NK-92 treated with Interleukin-12 subunit alpha and Interleukin-12 subunit beta, amount 100 ng/mL, for 24 hours (cell line): ENCODE measurements around the gene PPP1R18.
"Not testable (repeated sequence)": the region's sequence is repeated elsewhere in the genome, so short reads cannot be mapped to it uniquely, and the experiment has no call there.

Experiments used
- DNase-seq: peaks from one replicate; lab custom pipeline; 2025; lab: John Stamatoyannopoulos, UW

Gene PPP1R18, protein sequence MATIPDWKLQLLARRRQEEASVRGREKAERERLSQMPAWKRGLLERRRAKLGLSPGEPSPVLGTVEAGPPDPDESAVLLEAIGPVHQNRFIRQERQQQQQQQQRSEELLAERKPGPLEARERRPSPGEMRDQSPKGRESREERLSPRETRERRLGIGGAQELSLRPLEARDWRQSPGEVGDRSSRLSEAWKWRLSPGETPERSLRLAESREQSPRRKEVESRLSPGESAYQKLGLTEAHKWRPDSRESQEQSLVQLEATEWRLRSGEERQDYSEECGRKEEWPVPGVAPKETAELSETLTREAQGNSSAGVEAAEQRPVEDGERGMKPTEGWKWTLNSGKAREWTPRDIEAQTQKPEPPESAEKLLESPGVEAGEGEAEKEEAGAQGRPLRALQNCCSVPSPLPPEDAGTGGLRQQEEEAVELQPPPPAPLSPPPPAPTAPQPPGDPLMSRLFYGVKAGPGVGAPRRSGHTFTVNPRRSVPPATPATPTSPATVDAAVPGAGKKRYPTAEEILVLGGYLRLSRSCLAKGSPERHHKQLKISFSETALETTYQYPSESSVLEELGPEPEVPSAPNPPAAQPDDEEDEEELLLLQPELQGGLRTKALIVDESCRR

DNA sequence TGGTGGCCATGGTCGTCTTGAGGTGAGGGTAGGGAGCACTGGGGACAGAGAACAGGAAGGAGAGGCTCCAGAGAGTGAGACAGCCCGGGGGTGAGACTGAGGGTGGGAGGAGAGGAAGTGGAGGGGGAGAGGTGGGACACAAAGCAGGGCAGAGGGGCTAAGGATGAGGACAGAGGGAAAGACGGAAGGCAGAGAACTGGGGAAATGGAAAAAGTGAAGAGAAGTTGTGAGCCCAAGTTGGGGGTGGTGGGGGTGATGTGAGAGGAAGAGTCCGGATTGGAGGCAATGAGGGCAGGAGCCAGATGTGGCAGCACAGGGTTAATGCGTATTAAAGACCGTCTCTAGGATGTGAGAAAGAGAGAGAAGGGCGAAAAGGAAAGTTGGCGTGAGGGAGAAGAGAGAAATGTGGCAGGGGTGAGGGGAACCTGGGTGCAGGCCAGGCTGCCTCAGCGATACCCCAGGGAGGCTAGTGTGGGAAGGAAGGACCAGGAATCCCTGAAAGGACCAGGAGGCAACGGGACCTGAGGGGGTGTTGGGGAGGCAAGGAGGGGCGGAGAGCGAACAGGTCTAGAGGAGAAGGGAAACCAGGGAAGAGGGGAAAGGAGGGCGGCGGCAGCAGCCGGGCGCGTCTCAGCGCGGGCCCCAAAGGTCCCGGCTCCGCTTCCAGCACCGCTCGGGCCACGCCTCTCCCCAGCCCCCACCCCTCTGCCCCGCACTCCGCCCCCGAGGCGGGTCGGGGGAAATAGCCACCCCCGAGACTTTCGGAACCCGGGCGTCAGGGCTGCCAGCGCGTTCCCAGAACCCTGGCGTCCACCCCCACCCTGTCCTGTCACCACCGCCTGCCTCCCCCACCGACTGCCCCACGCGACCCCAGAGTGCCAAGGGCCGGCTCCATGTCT is at the start of gene PPP1R18:
Gene PPP1R18, minus strand, starts transcription at position 637 of the 899 bp plus-strand sequence. Its CDS starts 627 bp downstream, at position 10.
- peak; percentile 64 for DNase-seq

DNA sequence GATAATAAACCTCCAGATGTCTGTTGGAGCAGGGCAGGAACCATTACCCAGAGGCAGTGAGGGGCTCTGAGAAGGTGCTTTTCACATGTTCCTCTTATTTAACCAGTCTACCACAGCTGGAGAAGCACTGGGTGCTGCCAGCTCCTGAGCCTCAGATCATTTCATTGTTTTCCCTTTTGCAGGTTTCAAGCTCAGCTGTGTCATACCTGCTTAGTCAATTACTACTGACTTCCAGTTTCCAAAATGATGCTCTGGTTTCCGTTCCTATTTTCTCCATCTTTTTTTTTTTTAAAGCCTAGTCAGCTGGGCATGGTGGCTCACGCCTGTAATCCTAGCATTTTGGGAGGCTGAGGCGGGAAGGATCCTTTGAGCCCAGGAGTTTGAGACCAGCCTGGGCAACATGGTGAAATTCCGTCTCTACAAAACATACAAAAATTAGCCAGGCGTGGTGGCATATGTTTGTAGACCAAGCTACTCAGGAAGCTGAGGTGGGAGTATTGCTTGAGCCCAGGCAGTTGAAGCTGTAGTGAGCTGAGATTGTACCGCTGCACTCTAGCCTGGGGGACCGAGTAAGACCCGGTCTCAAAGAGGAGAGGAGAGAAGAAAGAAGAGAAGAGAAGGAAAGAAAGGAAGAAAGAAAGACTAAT is 49.3 kb upstream of the PPP1R18 start:
- DNase-seq: no peak

DNA sequence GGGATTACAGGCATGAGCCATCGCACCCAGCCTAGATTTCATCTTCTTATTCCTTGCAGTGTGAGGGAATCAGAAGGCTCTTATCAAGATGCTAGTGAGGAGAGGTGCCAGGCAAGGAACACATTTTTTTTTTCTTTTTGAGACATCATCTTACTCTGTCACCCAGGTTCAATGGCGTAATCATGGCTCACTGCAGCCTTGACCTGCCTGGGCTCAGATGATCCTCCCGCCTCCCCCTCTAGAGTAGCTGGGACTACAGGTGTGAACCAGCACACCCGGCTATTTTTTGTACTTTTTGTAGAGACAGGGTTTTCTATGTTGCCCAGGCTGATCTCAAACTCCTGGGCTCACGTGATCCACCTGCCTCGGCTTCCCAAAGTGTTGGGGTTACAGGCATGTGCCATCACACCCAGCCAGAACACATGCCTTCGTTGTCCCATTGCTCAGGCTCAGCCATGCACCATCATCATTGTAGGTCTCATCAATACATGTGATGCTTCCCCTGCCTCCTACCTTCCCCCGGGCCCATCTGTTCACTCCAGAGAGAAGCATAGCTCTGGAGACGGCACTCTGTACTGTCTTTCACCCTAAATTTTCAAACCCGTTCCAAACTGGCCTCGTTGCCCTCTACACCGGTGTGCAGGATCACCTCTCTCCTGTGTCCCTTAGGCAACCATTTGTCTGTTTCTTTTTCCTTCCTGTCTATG is 45.9 kb upstream of the PPP1R18 start:
- no peak for DNase-seq

DNA sequence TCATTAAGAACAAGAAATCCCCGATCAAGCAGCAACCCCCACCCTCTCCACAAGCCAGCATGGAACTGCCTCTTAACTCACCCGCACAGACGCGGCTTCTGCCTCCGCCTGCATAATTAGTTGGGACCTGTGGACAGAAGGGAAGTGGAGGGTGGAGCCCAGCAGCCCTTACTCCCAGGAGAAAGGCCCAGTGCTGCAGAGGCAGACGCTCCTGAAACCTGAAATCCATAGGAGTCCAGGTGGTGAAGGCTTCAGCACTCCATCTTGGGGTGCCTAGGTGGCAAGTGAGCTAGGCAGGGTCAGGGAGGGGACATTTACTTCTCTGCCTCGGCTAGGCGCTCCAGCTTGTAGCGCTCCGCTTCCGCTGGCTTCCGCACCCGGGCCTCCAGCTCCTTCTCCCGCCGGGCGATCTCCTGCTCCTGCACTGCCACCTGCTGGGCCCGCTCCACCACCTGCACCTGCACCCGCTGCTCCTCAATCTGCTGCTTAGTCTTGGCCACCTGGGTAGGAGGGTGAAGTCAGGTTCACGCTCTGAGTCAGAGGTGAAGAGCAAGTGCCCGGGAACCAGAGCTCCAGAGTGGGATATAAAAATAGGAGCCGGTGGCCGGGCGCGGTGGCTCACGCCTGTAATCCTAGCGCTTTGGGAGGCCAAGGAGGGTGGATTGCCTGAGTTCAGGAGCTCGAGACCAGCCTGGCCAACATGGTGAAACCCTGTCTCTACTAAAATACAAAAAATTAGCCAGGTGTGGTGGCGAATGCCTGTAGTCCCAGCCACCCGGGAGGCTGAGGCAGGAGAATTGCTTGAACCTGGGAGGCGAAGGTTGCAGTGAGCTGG is 44.4 kb upstream of the PPP1R18 start:
- no peak for DNase-seq

DNA sequence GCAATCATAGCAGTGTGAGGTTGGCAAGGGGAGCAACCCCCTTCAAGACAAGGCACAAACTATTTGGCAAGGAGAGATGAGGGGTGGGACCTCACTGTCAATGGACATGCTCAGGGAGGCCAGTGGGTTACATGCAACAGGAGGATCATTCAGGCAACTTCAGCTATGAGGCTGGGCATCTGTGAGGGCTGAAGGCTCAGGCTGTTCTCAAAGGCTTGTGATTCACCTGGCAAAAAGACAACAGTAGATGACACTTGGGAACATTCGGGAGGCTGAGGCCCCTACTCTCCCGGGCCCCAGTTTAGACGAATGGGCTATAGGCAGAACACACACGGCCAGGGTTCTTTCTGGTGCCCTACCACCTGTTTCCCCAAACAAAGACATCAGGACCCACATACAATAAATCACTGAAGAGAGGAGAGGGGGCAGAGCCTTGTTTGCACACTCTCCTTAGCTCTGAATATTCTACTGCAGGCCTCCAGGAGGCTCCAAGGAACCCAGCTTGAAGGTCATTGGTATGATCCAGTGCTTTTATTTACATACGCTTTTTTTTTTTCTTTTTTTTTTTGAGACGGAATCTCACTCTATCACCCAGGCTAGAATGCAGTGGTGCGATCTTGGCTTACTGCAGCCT is 41.6 kb upstream of the PPP1R18 start:
- no peak for DNase-seq

DNA sequence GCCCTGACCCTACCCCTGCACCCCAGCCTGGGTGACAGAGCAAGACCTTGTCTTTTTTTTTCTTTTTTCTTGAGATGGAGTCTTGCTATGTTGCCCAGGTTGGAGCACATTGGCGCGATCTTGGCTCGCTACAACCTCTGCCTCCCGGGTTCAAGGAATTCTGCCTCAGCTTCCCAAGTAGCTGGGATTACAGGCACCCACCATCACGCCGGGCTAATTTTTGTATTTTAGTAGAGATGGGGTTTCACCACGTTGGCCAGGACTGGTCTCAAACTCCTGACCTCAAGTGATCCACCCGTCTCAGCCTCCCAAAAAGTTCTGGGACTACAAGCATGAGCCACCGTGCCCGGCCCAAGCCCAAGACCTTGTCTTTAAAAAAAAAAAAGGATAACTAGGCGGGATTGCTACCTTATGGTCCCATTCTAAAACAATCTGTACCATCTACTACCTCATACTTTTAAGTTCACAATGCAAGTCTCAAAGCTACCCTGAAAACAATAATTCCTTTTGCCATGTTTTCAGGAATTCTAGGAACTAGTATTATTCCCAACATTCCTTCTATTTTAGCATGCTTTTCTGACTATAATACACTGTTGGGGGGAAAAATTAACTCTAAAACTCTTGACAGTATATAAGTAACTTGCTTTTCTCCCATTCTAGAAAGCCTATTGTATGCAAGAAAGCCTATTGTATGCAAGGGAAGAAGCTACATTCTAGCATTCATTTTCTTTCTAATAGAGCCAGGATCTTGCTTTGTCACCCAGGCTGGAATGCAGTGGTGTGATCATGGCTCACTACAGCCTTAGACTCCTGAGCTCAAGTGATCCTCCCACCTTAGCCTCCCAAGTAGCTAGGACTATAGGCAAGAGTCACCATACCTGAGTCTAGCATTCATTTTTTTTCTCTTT is 40.3 kb upstream of the PPP1R18 start:
- DNase-seq: no peak

DNA sequence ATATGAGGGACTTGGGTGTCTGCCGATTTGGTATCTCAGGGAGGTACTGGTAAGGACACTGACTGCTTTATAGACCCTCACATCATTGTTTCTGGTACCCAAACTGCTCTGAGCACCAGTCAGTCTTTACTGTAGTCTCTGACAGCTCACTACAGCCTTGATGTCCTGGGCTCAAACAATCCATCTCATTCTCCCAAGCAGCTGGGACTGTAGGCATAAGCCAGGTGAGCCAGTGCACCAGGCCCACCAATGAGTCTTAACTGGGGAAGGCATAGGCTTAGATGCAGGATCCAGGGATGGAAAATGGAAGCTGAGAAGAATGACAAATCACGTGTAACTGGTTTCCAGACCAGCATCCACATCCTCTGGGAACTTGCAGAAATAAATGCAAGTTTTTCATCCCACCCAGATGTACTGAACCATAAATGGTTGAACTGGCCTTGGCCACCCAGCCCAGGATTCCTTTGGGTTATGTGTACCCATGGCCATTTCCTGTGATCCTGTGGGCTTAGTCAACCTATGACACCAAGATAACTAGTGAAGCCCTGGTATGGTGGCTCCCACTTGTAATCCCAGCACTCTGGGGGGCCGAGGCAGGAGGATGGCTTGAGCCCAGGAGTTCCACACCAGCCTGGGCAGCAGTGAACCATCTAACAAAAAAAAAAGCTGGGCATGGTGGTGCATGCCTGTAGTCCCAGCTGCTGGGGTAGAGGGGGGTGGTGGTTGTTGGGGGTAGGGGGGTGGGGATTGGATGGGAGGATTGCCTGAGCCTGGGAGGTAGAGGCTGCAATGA is 39.5 kb upstream of the PPP1R18 start:
- no peak for DNase-seq

DNA sequence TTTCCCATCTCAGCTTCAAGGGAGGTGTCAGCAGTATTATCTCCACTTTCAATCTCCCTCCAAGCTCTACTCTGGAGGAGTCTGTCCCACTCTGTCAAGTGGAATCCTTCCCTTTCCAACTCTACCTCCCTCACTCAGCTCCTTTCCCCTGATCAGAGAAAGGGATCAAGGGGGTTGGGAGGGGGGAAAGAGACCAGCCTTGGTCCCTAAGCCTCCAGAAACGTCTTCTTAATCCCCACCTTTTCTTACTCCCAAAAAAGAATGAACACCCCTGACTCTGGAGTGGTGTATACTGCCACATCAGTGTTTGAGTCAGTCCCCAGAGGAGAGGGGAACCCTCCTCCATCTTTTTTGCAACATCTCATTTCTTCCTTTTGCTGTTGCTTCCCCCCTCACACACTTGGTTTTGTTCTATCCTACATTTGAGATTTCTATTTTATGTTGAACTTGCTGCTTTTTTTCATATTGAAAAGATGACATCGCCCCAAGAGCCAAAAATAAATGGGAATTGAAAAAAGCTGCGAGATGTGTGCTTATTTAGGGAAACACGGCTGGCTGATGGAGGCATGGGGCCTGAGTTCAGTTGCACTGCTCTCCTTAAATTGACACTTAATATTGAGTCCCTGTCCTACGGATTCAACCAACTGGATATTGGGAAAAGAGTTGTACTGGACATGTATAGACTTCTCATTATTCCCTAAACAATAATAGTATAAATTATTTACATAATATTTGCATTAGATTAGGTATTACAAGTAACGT is 38.6 kb upstream of the PPP1R18 start:
- DNase-seq: no peak

DNA sequence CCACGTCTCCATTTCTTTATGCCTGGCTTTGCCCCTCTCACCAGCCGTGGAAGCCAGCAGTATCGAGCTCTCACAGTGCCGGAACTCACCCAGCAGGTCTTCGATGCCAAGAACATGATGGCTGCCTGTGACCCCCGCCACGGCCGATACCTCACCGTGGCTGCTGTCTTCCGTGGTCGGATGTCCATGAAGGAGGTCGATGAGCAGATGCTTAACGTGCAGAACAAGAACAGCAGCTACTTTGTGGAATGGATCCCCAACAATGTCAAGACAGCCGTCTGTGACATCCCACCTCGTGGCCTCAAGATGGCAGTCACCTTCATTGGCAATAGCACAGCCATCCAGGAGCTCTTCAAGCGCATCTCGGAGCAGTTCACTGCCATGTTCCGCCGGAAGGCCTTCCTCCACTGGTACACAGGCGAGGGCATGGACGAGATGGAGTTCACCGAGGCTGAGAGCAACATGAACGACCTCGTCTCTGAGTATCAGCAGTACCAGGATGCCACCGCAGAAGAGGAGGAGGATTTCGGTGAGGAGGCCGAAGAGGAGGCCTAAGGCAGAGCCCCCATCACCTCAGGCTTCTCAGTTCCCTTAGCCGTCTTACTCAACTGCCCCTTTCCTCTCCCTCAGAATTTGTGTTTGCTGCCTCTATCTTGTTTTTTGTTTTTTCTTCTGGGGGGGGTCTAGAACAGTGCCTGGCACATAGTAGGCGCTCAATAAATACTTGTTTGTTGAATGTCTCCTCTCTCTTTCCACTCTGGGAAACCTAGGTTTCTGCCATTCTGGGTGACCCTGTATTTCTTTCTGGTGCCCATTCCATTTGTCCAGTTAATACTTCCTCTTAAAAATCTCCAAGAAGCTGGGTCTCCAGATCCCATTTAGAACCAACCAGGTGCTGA is 37.6 kb upstream of the PPP1R18 start:
- not testable (repeated sequence) for DNase-seq

DNA sequence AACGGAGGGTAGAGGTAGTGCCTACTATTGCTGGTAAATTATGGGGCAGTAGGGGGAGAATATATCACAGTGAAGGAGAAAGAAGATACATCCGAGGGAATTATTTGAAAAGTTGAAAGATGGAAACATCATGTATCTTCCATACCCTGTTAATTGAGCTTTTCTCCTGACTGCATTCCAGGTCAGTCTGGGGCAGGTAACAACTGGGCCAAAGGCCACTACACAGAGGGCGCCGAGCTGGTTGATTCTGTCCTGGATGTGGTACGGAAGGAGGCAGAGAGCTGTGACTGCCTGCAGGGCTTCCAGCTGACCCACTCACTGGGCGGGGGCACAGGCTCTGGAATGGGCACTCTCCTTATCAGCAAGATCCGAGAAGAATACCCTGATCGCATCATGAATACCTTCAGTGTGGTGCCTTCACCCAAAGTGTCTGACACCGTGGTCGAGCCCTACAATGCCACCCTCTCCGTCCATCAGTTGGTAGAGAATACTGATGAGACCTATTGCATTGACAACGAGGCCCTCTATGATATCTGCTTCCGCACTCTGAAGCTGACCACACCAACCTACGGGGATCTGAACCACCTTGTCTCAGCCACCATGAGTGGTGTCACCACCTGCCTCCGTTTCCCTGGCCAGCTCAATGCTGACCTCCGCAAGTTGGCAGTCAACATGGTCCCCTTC is 36.9 kb upstream of the PPP1R18 start:
- DNase-seq: not testable (repeated sequence)

DNA sequence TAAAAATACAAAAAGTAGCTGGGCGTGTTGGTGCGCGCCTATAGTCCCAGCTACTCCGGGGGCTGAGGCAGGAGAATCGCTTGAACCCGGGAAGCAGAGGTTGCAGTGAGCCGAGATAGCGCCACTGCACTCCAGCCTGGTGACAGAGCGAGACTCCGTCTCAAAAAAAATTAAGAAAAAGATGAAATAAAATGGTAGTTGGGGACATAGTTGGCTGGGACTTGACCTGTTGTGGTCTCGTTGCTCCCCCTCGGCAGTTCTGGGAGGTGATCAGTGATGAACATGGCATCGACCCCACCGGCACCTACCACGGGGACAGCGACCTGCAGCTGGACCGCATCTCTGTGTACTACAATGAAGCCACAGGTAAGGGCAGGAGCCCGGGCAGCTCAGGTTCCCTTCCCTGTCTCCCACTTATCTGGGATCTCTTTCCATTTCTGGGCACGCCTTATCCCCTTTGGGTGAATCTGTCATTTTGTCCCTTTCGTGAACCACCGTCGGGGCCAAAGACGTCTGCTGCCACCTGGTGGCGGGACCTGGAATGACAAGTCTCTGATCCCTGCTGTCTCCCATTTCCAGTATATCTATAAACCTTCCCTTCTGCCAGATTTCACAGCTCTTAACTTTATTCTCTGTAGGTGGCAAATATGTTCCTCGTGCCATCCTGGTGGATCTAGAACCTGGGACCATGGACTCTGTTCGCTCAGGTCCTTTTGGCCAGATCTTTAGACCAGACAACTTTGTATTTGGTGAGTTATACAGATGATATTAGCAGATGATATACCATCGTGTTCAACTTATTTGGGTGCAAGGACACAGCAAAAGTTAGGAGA is 36.1 kb upstream of the PPP1R18 start:
- DNase-seq: peak; percentile 58

DNA sequence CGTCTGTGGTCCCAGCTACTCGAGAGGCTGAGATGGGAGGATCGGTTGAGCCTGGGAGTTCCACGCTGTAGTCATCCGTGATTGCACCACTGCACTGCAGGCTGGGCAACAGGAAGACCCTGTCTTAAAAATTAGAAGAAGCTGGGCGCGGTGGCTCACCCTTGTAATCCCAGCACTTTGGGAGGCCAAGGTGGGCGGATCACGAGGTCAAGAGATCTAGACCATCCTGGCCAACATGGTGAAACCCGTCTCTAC is 35.5 kb upstream of the PPP1R18 start:
- not testable (repeated sequence) for DNase-seq

DNA sequence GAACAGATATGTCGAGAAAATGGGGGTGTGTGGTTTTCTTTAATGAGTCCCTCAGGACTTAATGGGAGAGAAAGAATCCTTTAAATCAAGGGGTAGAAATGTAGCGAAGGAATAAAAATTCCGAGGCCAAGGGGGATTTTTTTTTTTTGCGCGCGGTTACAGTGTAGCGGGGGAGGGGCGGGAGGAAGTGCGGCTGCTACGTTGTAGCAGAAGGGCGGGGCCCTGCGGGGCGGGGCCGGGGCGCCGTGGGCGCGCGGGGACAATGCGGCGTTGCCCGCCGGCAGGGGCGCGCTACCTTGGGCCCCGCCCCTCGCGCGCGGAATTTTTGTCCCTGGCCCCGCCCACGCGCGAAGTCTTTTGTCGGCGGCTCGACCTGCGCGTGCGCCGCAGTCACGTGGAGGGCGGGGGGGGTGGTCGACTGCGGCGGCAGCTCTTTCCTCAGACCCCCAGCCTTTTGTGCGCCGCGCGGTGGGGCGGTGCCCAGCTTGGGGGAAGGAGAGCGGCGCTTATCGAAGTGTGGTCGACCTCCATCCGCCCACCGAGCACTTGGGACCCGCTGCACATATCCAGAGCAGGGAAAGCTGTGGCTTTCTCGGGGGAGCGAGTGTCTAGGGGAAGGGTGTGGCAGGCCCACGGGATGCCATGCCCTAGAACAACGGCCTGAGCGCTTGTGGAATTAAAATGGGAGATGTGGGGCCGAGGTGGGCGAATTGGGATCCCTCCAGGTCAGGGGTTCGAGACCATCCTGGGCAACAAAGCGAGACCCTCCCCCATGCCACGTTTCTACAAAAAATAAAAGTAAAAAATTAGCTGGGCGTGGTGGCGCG is 35.0 kb upstream of the PPP1R18 start:
- DNase-seq: peak; percentile 89

DNA sequence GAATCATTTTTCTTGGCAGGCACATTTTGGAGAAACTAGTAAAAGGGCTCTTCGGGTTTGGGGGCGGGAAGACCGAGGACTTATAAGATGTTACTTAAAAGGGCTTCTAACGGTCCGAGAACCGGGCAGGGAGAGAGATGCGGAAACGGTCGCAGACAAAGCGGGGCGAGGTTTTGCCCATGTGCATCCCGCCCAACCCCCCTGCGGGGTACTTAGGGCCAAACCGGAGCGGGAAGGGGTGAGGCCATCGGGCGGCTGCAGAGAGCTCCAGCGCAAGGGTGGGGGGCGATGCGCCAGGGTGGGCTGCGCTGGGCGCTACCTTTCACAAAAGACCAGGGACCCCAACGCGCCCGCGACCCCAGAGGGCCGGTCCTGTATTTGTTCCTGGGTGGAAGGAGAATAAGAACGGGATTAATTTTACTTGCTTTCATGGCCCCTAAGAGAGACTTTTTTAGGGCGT is 34.3 kb upstream of the PPP1R18 start:
- peak; percentile 72 for DNase-seq
